OCI-LY7 (cell line): ENCODE data around the gene FOSB. TPM values are rescaled to one million over a fixed set of nuclear protein-coding genes. Genes with fewer than 3 reads are reported as not detected.
A peak's percentile ranks its signal among the peaks of the same experiment; 100 is the strongest.

Source experiments
- BruUV-seq: library from RNA; stranded (reverse); fragments of 400-500 nt; replicated peaks from 2 replicates; lab custom pipeline; 2021; lab: Mats Ljungman, UMichigan
- CTCF ChIA-PET: fragments of 300-600 bp; sonication (Branson Sonifier 250); formaldehyde crosslinking; loops from one replicate; lab custom pipeline; 2022; ENCODE audit warnings: antibody characterized with exemption; ENCODE audit not compliant: unreplicated experiment; lab: Charles Lee
- POLR2A ChIA-PET: fragments of 300-600 bp; sonication (Branson Sonifier 250); formaldehyde crosslinking; loops from one replicate; lab custom pipeline; 2022; ENCODE audit warnings: antibody characterized with exemption; lab: Charles Lee
- DNase-seq: peaks from one replicate; pipeline ENCODE4 v3.0.0-alpha.2; 2015; ENCODE audit warnings: low spot score
- H2AFZ ChIP-seq: fragments of 200-600 bp; sonication (generic), shearing (Covaris generic); 2 replicates; pipeline ENCODE4 v1.6.1; 2014; ENCODE audit warnings: mild to moderate bottlenecking, antibody characterized with exemption, low read length, moderate library complexity
- H3K27ac ChIP-seq: fragments of 200-600 bp; sonication (generic); 2 replicates; pipeline ENCODE4 v1.5.1; 2014; ENCODE audit warnings: mixed run types, low read depth, mild to moderate bottlenecking, moderate library complexity, low read length, inconsistent platforms; ENCODE audit not compliant: poor library complexity, severe bottlenecking
- H3K36me3 ChIP-seq: fragments of 200-600 bp; sonication (generic); 2 replicates; pipeline ENCODE4 v1.6.1; 2014; ENCODE audit warnings: mild to moderate bottlenecking, antibody characterized with exemption, low read length, moderate library complexity, mixed read lengths; ENCODE audit not compliant: insufficient read depth
- H3K4me1 ChIP-seq: fragments of 200-600 bp; sonication (generic); 2 replicates; pipeline ENCODE4 v1.5.1; 2014; ENCODE audit warnings: mild to moderate bottlenecking, low read length; ENCODE audit not compliant: insufficient read depth, poor library complexity, severe bottlenecking
- H3K4me2 ChIP-seq: fragments of 200-600 bp; sonication (generic); 2 replicates; pipeline ENCODE4 v1.6.1; 2014; ENCODE audit warnings: mild to moderate bottlenecking, low read length
- H3K4me3 ChIP-seq: fragments of 200-600 bp; sonication (generic); 2 replicates; pipeline ENCODE4 v1.5.1; 2014; ENCODE audit warnings: mild to moderate bottlenecking, low read depth, low read length; ENCODE audit not compliant: poor library complexity, severe bottlenecking
- H3K79me2 ChIP-seq: fragments of 200-600 bp; sonication (generic); 2 replicates; pipeline ENCODE4 v1.6.1; 2016; ENCODE audit warnings: low read depth, mild to moderate bottlenecking, low read length, moderate library complexity, mixed read lengths; ENCODE audit not compliant: insufficient read depth
- H3K9me2 ChIP-seq: fragments of 200-600 bp; sonication (generic); 2 replicates; pipeline ENCODE4 v1.6.1; 2016; ENCODE audit warnings: mild to moderate bottlenecking, low read length, mixed read lengths; ENCODE audit not compliant: insufficient read depth
- H3K9me3 ChIP-seq: fragments of 200-600 bp; sonication (generic); 2 replicates; pipeline ENCODE4 v1.6.1; 2014; ENCODE audit warnings: mild to moderate bottlenecking, mixed run types, low read length, mixed read lengths
- H4K20me1 ChIP-seq: fragments of 200-600 bp; sonication (generic); 2 replicates; pipeline ENCODE4 v1.6.1; 2014; ENCODE audit warnings: mild to moderate bottlenecking, antibody characterized with exemption, low read length, moderate library complexity, mixed read lengths; ENCODE audit not compliant: insufficient read depth
- EZH2phosphoT487 ChIP-seq: fragments of 200-600 bp; sonication (generic); IDR thresholded peaks from 2 replicates; pipeline ENCODE4 v1.6.1; 2018; ENCODE audit warnings: low read depth, borderline replicate concordance, mild to moderate bottlenecking, mixed run types, antibody characterized with exemption, low read length, moderate library complexity, mixed read lengths
- intact Hi-C: fragments of 100-400 bp; cut with micrococcal nuclease; formaldehyde crosslinking; loops from one replicate; pipeline ENCODE4 v1.10.0; 2022; ENCODE audit not compliant: unreplicated experiment
- total RNA-seq, 2 experiments: library from RNA; depleted of rRNA in 1 of 2; stranded (reverse); fragments of >200 nt in 1 of 2; shearing (Covaris generic) in 1 of 2; gene quantifications; 2 replicates each; pipeline ENCODE4 v1.2.3, GENCODE V29; 2014 to 2022
- TF ChIP-seq, protein P1 (sequence below): fragments of 200-600 bp; sonication (generic); conservative IDR thresholded peaks from 2 replicates; pipeline ENCODE4 v1.5.1; 2014; ENCODE audit warnings: mild to moderate bottlenecking, antibody characterized with exemption, low read length, moderate library complexity, mixed read lengths

Gene FOSB
- total RNA-seq, 2 experiments from 2014 or later = 2.3 to 2.4 TPM

DNA sequence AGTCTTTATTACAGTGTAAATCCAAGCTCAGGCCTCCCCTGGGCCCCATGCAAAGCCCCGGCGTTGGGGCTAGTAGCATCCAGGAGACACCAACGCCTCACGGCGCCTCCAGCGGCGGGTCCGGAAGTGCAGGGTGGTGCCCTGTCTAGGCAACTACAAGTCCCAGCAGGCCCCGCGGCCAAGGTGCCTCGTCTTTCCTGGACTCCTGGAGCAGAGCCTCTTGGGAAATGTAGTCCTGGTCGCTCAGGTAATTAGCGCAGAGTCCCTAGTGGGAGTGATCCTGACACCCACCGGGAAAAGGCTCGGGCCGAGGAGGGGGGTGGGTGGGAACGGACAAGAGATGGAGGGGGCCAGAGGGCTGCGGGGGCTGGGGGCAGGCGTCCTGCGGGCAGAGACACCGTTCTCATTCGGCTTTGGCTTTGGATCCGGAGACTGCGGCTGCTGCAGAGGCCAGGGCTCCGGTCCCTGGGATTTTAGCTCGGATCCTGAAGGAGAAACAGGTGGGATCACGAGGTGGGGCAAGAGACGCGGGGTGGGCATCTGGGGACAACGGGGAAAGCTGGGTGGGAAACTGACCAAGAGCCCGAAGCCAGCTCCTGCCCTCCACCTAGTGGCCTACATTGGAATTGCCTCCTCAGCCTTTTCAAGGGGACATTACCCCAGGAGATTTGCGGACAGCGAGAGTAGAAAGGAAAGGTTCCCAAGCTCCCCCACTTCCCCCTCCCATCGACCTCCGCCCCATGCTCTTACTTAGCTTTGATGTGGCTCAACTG, 17.7 kb downstream of the FOSB start:
- no peak for TF ChIP-seq EZH2phosphoT487
- TF ChIP-seq, protein P1, sequence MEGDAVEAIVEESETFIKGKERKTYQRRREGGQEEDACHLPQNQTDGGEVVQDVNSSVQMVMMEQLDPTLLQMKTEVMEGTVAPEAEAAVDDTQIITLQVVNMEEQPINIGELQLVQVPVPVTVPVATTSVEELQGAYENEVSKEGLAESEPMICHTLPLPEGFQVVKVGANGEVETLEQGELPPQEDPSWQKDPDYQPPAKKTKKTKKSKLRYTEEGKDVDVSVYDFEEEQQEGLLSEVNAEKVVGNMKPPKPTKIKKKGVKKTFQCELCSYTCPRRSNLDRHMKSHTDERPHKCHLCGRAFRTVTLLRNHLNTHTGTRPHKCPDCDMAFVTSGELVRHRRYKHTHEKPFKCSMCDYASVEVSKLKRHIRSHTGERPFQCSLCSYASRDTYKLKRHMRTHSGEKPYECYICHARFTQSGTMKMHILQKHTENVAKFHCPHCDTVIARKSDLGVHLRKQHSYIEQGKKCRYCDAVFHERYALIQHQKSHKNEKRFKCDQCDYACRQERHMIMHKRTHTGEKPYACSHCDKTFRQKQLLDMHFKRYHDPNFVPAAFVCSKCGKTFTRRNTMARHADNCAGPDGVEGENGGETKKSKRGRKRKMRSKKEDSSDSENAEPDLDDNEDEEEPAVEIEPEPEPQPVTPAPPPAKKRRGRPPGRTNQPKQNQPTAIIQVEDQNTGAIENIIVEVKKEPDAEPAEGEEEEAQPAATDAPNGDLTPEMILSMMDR = peak; percentile 76
- no peaks in the 10 kb centered on the region for H3K36me3 ChIP-seq
- H3K9me2 ChIP-seq = no peaks in the 10 kb centered on the region
- peak overlapping the region; percentile 72 for H3K4me3 ChIP-seq
- peaks cover 9% of the 10 kb centered on the region for H3K4me1 ChIP-seq
- peak; percentile 99 for DNase-seq
- no peak overlapping the region for H3K27ac ChIP-seq
- intact Hi-C loops = no loop called here
- BruUV-seq = no TSS peak
- H3K4me2 ChIP-seq = peak overlapping the region; percentile 89
- POLR2A ChIA-PET = interaction anchor here (0.6 kb wide), 1 partner anchor 231 kb away, joined by 5 read pairs; no protein-coding TSS in a partner anchor
- no peaks in the 10 kb centered on the region for H4K20me1 ChIP-seq
- H2AFZ ChIP-seq = peak overlapping the region; percentile 92
- CTCF ChIA-PET = interaction anchor here (0.5 to 1.9 kb wide), 8 partner anchors 16 to 285 kb away, joined by 3 to 17 read pairs (median 3); no protein-coding TSS in a partner anchor
- no peaks in the 10 kb centered on the region for H3K9me3 ChIP-seq
- no peaks in the 10 kb centered on the region for H3K79me2 ChIP-seq

DNA sequence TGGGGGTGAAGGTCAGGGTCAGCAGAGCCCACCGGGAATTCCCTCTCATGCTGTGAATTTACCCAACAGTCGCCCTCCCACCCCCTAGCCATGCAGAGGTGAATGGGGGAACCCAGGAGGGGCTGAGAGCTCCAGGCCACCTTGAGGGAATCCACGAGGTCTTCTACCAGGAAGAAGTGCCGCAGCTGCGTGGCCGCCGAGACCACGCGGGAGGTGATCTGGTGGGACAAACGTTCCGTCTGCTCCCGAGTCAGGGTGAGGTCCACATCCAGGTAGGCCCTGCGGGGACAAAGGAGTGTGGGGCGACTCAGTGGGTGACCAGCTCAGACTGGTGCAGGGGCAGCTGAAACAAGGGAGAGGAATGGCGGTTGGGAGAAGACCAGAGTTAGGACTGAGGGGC, 20.9 kb downstream of the FOSB start:
- Histone ChIP-seq H4K20me1 (no peaks in the 10 kb centered on the region), H3K9me3 (no peaks in the 10 kb centered on the region), H3K4me1 (peaks cover 26% of the 10 kb centered on the region), H3K36me3 (no peaks in the 10 kb centered on the region), H3K79me2 (no peaks in the 10 kb centered on the region), H3K9me2 (no peaks in the 10 kb centered on the region), H3K27ac (no peak overlapping the region), H3K4me3 (no peak overlapping the region), H3K4me2 (no peak overlapping the region), H2AFZ (no peak overlapping the region)
- no TSS peak for BruUV-seq
- intact Hi-C loops = no loop called here
- TF ChIP-seq EZH2phosphoT487 = no peak
- TF ChIP-seq, protein P1 = no peak
- CTCF ChIA-PET = no interaction called here
- DNase-seq = no peak
- POLR2A ChIA-PET = no interaction called here
